Vagina (tissue), 2 donors: ENCODE results near the gene LPIN1. TPM values are rescaled to one million over a fixed set of nuclear protein-coding genes. Genes with fewer than 3 reads are reported as not detected.
"Not testable (repeated sequence)": the region's sequence is repeated elsewhere in the genome, so short reads cannot be mapped to it uniquely, and the experiment has no call there.

Experiments used
- DNase-seq, 2 donors: peaks; one replicate each; pipeline ENCODE4 v3.0.0-alpha.2; 2017; ENCODE audit errors: extremely low spot score in 2 of 2
- H3K27ac ChIP-seq: fragments of 200-600 bp; sonication (generic); one replicate; pipeline ENCODE4 v1.5.1; 2019
- H3K27me3 ChIP-seq: fragments of 200-600 bp; sonication (generic); one replicate; pipeline ENCODE4 v1.5.1; 2019
- H3K36me3 ChIP-seq, 2 donors: fragments of 200-600 bp; sonication (generic); one replicate each; pipeline ENCODE4 v1.5.1; 2017 to 2019
- H3K4me1 ChIP-seq: fragments of 200-600 bp; sonication (generic); one replicate; pipeline ENCODE4 v1.5.1; 2019
- H3K4me3 ChIP-seq, 2 donors: fragments of 200-600 bp; sonication (generic); 1 replicate in 1 of 2; 2 replicates in 1 of 2; pipeline ENCODE4 v1.5.1; 2016 to 2019
- H3K9me3 ChIP-seq: fragments of 200-600 bp; sonication (generic); one replicate; pipeline ENCODE4 v1.5.1; 2019
- CTCF ChIP-seq, 3 experiments: fragments of 450-650 bp in 2 of 3; fragments of 200-600 bp in 1 of 3; sonication (generic) in 1 of 3; IDR thresholded peaks; one replicate each; pipeline ENCODE4 v1.5.1; 2017 to 2019; ENCODE audit warnings: antibody characterized with exemption in 3 of 3, mild to moderate bottlenecking in 2 of 3, moderate library complexity in 2 of 3
- POLR2A ChIP-seq, 2 donors: fragments of 450-650 bp; IDR thresholded peaks; one replicate each; pipeline ENCODE4 v1.6.1; 2017; ENCODE audit warnings: antibody characterized with exemption in 2 of 2, mild to moderate bottlenecking in 2 of 2, moderate library complexity in 2 of 2
- POLR2AphosphoS5 ChIP-seq, 2 donors: sonication (generic); formaldehyde crosslinking; IDR thresholded peaks; one replicate each; pipeline ENCODE4 v1.9.0; 2017; ENCODE audit warnings: antibody characterized with exemption in 2 of 2, mild to moderate bottlenecking in 2 of 2, low read depth in 1 of 2; ENCODE audit not compliant: insufficient read depth in 1 of 2
- intact Hi-C: fragments of 100-400 bp; cut with DNase I; formaldehyde crosslinking; loops from one replicate; pipeline ENCODE4 v1.15.1; 2023
- total RNA-seq: library from RNA; depleted of rRNA; stranded (reverse); fragments of >200 nt; gene quantifications from one replicate; pipeline ENCODE4 v1.2.3, GENCODE V29; 2016

LPIN1 gene
- total RNA-seq, 1 donor from 2014 or later: 67.5 TPM

DNA sequence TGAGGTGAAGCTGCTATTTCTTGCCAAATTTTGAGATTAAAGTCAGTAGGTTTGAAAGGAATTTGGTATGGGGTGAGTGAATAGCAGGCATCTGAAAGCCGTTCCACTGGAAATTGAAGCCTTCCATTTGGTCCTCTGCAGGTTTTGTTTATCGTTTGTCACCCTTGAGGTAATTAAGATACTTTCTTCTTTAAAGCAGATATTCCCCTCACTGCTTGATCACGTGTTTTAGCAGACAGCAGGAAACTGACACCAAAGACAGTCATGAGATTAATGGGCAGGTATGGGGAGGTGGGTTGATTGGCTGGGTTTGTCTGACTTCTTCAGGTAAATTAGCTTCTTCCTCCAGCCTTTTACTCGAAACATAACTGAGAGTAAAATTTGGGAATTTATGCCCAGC is 10.7 kb downstream of the LPIN1 start:
- no peaks in the 10 kb centered on the region for H3K9me3 ChIP-seq
- H3K27me3 ChIP-seq: no peaks in the 10 kb centered on the region
- TF ChIP-seq POLR2AphosphoS5 (IDR thresholded peaks at IDR 0.05; ENCODE audit: insufficient read depth in 1 of 2, low read depth in 1 of 2) (no peak), POLR2A (IDR thresholded peaks at IDR 0.05) (no peak), CTCF (IDR thresholded peaks at IDR 0.05) (no peak)
- intact Hi-C loops: no loop called here
- H3K4me1 ChIP-seq: peaks cover 22% of the 10 kb centered on the region
- no peak for DNase-seq
- no peaks in the 10 kb centered on the region for H3K36me3 ChIP-seq
- no peak overlapping the region for H3K4me3 ChIP-seq
- no peak overlapping the region for H3K27ac ChIP-seq

GRCh38 chr2:11758187-11758586 is 11.8 kb downstream of the LPIN1 start:
- intact Hi-C loops: no loop called here
- no peak for DNase-seq
- peaks cover 16% of the 10 kb centered on the region for H3K4me1 ChIP-seq
- no peaks in the 10 kb centered on the region for H3K9me3 ChIP-seq
- H3K4me3 ChIP-seq: no peak overlapping the region
- H3K36me3 ChIP-seq: no peaks in the 10 kb centered on the region
- no peak for TF ChIP-seq CTCF (IDR thresholded peaks at IDR 0.05)
- TF ChIP-seq POLR2A (IDR thresholded peaks at IDR 0.05): no peak
- no peak for TF ChIP-seq POLR2AphosphoS5 (IDR thresholded peaks at IDR 0.05; ENCODE audit: insufficient read depth in 1 of 2, low read depth in 1 of 2)
- no peaks in the 10 kb centered on the region for H3K27me3 ChIP-seq
- no peak overlapping the region for H3K27ac ChIP-seq

DNA sequence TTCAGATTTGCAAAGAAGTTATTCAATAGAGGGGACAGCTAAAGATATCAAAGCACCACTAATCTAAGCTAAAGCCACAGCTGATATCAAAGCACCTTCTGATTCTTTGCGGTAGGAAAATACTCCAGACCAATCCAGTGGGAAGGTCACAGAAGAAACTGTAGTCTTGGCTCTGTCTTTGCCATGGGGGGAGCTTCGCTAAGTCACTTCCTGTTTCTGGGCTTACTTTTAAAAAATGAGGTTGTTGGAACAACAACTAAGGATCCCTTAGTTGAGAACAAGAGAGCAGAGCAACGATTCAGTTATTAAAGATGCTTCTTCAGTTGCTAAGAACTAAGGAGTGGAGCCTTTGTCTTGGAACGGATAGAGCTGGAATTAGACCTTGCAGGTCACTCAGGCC is 12.2 kb downstream of the LPIN1 start:
- Histone ChIP-seq H3K36me3 (no peaks in the 10 kb centered on the region), H3K27me3 (no peaks in the 10 kb centered on the region), H3K4me1 (peaks cover 11% of the 10 kb centered on the region), H3K9me3 (no peaks in the 10 kb centered on the region), H3K27ac (no peak overlapping the region), H3K4me3 (no peak overlapping the region)
- no peak for DNase-seq
- TF ChIP-seq POLR2A (IDR thresholded peaks at IDR 0.05): no peak
- intact Hi-C loops: no loop called here

DNA sequence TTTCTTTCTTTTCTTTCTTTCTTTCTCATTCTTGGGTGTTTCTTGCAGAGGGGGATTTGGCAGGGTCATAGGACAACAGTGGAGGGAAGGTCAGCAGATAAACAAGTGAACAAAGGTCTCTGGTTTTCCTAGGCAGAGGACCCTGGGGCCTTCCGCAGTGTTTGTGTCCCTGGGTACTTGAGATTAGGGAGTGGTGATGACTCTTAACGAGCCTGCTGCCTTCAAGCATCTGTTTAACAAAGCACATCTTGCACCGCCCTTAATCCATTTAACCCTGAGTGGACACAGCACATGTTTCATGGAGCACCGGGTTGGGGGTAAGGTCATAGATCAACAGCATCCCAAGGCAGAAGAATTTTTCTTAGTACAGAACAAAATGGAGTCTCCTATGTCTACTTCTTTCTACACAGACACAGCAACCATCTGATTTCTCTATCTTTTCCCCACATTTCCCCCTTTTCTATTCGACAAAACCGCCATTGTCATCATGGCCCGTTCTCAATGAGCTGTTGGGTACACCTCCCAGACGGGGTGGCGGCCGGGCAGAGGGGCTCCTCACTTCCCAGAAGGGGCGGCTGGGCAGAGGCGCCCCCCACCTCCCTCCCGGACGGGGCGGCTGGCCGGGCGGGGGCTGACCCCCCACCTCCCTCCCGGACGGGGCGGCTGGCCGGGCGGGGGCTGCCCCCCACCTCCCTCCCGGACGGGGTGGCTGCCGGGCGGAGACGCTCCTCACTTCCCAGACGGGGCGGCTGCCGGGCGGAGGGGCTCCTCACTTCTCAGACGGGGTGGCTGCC is 12.9 kb downstream of the LPIN1 start:
- H3K4me3 ChIP-seq, intact Hi-C loops, H3K9me3 ChIP-seq, H3K27me3 ChIP-seq, H3K36me3 ChIP-seq, H3K27ac ChIP-seq, H3K4me1 ChIP-seq, DNase-seq: not testable (repeated sequence)

GRCh38 chr2:11761259-11761658 is 14.8 kb downstream of the LPIN1 start:
- H3K9me3 ChIP-seq: no peaks in the 10 kb centered on the region
- H3K36me3 ChIP-seq: peaks cover 0 to 9% of the 10 kb centered on the region in 2 donors
- DNase-seq: no peak
- no peaks in the 10 kb centered on the region for H3K27me3 ChIP-seq
- intact Hi-C loops: no loop called here
- no peaks in the 10 kb centered on the region for H3K4me1 ChIP-seq
- no peak overlapping the region for H3K27ac ChIP-seq
- TF ChIP-seq POLR2A (IDR thresholded peaks at IDR 0.05): no peak
- TF ChIP-seq POLR2AphosphoS5 (IDR thresholded peaks at IDR 0.05; ENCODE audit: insufficient read depth in 1 of 2, low read depth in 1 of 2): no peak
- TF ChIP-seq CTCF (IDR thresholded peaks at IDR 0.05): no peak
- no peak overlapping the region for H3K4me3 ChIP-seq

DNA sequence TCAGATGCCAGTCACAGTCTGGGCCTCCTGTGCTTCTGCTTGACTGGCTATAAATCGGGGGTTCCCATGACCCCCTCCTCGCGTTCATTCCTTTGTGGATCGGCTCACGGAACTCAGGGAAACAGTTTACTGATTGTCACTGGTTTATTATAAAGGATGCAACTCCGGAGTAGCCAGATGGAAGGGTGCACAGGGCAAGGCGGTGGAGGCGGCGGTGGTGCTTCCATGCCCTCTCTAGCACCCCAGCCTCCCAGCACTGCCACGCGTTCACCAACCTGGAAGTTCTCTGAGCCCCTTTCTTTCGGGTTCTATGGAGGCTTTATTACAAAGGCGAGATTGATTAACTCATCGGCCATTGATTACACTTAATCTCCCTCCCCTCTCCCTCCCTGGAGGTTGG is 15.6 kb downstream of the LPIN1 start:
- Histone ChIP-seq H3K27me3 (no peaks in the 10 kb centered on the region), H3K4me3 (no peak overlapping the region), H3K4me1 (no peaks in the 10 kb centered on the region), H3K9me3 (no peaks in the 10 kb centered on the region), H3K36me3 (peaks cover 0 to 17% of the 10 kb centered on the region in 2 donors), H3K27ac (no peak overlapping the region)
- intact Hi-C loops: no loop called here
- no peak for TF ChIP-seq CTCF (IDR thresholded peaks at IDR 0.05)
- no peak for DNase-seq
